GM12875 (cell line): Measurements from ENCODE around the gene EIF2D.
A peak's percentile ranks its signal among the peaks of the same experiment; 100 is the strongest.

Experiments
- H3K4me3 ChIP-seq: one replicate; pipeline ENCODE4 v1.5.1; 2011; ENCODE audit warnings: low read depth, low read length, control low read depth
- TF ChIP-seq, protein P1 (sequence below): IDR thresholded peaks from 2 replicates; pipeline ENCODE4 v1.5.1; 2011; ENCODE audit warnings: low read depth, mild to moderate bottlenecking, control low read depth, inconsistent platforms, low read length, moderate library complexity, borderline replicate concordance; ENCODE audit not compliant: insufficient read depth

EIF2D gene

DNA sequence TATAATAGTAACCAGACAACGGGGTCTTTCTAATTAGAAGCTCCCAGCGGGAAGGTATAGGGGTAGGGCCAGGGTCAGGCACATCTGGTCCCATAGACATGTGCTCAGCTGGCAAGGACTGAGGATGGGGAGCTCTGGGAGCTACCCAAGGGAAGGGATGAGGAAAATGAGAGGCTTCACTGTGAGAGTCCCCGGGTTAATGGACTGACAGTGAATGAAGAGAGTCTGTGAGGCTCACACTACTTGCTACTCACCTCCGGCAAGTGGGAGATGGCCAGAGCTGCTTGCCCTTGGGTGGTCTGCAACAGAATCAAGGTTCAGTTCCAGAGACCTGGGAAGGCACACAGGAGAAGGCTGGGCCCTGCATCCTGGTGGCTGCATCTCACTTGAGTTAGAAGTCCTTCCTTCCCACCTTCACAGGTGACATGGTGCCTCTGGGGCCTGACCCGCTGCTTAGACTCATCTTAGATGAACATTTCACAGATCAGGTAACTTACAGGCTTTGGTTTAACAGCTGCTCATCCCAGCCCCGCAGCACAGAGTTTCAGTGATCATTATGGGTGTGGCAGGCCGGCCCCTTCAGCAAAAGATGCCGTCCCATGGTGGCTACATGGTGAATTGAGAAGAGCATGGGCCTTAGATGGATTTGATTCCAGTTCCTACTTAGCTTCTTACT lies 31.7 kb downstream of the EIF2D start:
- TF ChIP-seq, protein P1, sequence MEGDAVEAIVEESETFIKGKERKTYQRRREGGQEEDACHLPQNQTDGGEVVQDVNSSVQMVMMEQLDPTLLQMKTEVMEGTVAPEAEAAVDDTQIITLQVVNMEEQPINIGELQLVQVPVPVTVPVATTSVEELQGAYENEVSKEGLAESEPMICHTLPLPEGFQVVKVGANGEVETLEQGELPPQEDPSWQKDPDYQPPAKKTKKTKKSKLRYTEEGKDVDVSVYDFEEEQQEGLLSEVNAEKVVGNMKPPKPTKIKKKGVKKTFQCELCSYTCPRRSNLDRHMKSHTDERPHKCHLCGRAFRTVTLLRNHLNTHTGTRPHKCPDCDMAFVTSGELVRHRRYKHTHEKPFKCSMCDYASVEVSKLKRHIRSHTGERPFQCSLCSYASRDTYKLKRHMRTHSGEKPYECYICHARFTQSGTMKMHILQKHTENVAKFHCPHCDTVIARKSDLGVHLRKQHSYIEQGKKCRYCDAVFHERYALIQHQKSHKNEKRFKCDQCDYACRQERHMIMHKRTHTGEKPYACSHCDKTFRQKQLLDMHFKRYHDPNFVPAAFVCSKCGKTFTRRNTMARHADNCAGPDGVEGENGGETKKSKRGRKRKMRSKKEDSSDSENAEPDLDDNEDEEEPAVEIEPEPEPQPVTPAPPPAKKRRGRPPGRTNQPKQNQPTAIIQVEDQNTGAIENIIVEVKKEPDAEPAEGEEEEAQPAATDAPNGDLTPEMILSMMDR, result no peak
- peak overlapping the region; percentile 21 for H3K4me3 ChIP-seq

DNA sequence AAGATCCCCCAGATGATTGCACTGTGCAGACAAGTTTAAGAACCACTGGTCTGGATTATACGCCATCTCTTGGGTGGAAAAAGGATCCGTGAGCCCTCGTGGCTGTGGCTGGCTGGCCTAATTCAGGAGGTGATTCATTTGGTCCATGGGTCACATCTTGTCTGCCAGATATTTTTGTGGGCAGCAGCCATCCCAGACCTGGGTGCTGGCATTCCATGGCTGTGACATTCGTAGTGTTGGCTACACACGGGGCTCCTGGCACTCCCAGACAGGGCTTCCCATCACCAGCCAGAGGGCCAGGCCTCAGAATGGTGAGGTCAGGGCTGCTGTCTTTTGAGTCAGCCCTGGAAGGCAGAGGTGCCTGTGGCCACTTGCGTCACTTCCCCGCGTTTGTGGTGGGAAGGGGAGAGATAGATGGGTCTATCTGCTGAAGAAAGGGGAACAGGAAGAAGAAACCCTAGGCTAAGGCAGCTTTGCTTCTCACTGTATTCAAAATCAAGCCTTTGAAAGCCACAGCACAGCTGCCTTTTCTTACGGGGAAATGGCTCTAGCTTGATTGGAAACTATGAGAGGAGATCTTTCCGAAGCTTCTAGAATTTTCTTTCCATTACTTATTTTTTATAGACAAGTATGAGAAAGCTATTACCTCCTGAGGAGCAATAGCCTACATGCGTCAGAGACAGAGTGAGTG lies 32.4 kb downstream of the EIF2D start:
- TF ChIP-seq, protein P1, result no peak
- no peak overlapping the region for H3K4me3 ChIP-seq

DNA sequence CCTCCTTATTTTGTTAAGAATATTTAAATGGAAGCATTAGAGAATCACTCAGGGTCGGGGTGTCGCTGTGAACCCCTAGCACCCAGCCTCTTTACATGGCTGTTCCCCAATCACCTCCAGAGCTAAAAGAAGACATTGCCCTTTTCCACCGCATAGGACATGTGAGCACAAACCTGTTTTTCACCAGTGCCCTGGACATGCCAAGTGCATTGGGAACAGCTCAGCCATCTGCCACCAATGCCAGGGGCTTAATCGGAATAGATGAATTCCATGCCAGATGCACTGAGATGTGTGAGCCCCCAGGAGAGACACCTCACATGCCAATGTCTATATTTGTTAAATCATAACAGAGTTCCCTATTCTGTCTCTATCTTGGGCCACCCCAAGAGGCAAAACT lies 33.3 kb downstream of the EIF2D start:
- TF ChIP-seq, protein P1, result no peak
- H3K4me3 ChIP-seq, result no peak overlapping the region

DNA sequence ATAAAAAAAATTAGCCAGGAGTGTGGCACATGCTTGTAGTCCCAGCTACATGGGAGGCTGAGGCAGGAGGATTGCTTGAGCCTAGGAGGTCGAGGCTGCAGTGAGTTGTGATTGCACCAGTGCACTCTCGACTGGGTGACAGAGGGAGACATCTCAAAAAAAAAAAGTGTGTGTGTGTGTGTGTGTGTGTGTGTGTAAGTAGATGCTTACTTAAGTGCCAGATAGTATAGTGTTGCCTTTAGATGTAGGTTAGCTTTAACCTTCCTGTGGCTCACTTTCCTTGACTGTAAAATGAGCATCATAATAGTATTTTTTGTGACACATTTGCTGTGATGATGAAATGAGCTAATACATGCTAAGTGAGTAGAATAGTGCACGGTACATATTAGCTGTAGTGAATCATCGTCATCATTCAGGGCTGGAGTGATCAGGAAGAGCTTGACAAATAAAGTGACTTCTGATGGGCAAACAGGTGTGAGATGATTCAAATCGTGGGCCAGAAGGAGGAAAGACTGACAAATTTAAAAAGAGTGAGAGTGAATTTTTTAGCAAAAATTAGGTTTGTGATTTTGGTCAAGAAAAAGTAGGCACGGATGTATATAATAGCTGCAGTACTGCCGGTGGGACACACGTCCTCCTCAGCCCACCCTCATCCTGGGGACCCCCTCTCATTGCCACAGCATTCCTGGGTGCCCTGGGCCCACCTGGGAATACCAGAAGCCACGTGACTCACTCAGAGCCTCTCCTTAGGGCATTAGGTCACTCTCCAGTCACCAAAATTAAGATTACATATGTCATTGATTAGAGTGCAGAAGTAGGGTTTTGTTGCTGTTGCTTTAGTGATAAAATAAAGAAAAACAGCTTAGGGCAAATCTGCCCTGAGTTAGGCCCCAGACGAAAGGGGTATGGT lies 33.9 kb downstream of the EIF2D start:
- TF ChIP-seq, protein P1, result no peak

DNA sequence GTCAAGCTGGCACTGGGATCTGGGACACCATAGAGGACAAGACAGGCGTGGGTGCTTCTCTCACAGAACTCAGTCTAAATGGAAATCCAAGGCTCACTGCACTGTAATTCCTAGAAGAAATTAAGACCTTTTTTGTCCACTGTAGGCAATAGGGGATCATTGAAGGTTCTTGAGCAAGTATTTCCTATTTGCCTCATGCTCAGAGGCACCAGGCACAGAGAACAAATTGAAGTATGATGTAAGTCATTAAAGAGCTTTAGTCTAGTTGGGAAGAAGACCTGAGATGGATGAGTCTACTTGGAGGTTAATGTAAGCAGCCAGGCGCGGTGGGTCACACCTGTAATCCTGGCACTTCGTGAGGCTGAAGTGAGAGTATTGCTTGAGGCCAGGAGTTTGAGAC lies 34.6 kb downstream of the EIF2D start:
- no peak overlapping the region for H3K4me3 ChIP-seq
- TF ChIP-seq, protein P1, result no peak

More for the DNA sequence above, 33.9 kb downstream of the EIF2D start:
- no peak overlapping the region for H3K4me3 ChIP-seq

DNA sequence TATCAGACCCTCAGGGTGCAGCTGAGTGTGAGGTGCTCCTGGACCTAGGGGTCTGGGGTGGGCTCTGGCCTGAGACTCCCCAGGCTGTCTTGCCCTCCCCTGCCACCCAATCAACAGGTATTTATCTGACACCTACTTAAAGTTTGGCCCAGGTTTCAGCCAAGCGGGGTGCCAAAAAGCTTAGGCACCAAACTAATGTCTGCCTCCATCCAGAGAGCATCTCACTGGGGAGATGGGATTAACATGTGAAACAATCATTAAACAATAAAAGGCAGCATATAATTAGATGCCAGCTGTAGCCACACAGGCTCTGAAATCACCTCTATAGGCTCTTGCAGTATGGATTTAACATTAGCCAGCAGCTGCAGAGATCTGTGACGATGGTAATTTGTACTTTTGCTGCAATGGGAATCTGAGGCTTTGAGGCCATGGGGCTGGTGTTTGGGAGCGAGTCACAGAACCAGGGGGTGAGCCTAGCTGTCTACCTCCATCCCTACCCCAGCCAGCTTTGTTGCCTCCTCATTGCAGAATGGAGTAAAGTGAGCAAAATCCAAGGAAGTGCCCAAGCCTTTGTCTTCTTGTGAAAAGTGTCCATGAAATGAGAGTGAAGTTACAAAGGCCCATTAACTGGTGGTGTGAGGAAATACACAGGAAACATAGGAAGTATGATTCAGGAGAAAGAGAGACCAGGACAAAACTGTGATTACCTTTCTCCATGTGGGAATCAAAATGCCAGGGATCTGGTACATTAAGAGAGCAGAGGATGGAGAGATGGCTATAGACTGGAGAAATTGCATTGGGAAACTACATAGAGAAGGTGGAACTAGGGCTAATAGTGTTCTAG lies 36.1 kb downstream of the EIF2D start:
- TF ChIP-seq, protein P1, result no peak

More for the DNA sequence above, 36.1 kb downstream of the EIF2D start:
- no peak overlapping the region for H3K4me3 ChIP-seq
